Gastrocnemius medialis (tissue), 4 donors: ENCODE results near the gene CDKN2AIPNL.

Experiments used
- CTCF ChIP-seq, 5 experiments: fragments of 450-650 bp in 3 of 5; fragments of 200-600 bp in 2 of 5; sonication (generic) in 2 of 5; IDR thresholded peaks in 4 of 5; conservative IDR thresholded peaks in 1 of 5; 1 replicate in 4 of 5; 2 replicates in 1 of 5; pipeline ENCODE4 v1.5.1; 2016 to 2019; ENCODE audit warnings: antibody characterized with exemption in 5 of 5, mild to moderate bottlenecking in 3 of 5, moderate library complexity in 3 of 5
- POLR2A ChIP-seq, 2 donors: fragments of 450-650 bp; IDR thresholded peaks; one replicate each; pipeline ENCODE4 v1.6.1; 2017; ENCODE audit warnings: antibody characterized with exemption in 2 of 2, mild to moderate bottlenecking in 2 of 2, moderate library complexity in 2 of 2

GRCh38 chr5:134420343-134420742, 8.7 kb upstream of the CDKN2AIPNL start:
- TF ChIP-seq CTCF (IDR thresholded peaks at IDR 0.05 in 4 of 5, conservative IDR thresholded peaks at IDR 0.05 in 1 of 5), result no peak
- TF ChIP-seq POLR2A (IDR thresholded peaks at IDR 0.05), result no peak
